ENCODE measurements around the gene NEMP2. TPM values are rescaled to one million over a fixed set of nuclear protein-coding genes. Genes with fewer than 3 reads are reported as not detected.

Gene NEMP2
- 10 to 100 TPM; 10.7 to 14.4 (median 13.0) TPM for polyA plus RNA-seq (ENCODE audit: insufficient read length in 4 of 4)

- peak in 3 of 4 donors; percentile 51 to 67 (median 59) for DNase-seq (ENCODE audit: low read depth in 4 of 4, low spot score in 3 of 4)
Measured at GRCh38 chr2:190534310-190535120, at the start of gene NEMP2. NEMP2 (minus strand) TSS chr2:190534722; CDS start chr2:190534655, 67 bp downstream.

- DNase-seq (ENCODE audit: low read depth in 4 of 4, low spot score in 3 of 4) = no peak
Measured at GRCh38 chr2:190583507-190584337, 49.2 kb upstream of the NEMP2 start.

DNA sequence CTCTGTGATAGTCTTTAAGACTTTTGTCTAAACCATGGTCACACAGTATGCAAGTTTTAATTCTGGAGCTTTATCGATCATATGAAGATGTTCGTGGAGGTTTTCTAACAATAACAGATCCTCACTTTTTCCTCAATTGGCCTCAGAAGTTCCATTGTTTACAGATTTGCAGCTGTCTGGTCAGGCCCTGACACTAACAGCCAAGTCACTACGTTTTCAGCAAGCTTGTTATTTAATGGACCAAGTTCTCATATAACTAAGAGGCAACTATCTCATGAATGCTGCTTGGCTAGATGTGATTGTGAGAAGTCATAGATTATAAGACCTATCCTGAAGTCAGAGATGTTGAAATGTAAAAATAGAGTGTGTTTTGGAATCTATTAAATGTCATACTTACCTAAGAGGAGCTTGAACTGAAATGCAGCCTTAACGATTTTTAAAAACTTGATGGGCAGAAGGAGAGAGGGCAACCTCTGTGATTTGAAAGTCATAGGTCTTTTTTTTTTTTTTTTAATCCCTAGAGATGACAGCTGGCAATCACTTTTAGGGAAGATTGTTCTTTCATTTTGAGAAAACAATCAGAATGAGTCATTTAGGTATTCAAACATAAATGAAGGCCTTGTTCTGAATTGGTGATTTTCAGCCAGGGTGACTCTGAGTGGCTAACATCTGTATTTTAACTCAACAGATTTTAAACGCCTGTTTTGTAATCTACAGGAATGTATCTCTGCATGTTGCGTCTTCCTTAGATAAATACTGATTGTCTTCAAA lies 48.4 kb upstream of the NEMP2 start:
- no peak for DNase-seq (ENCODE audit: low read depth in 4 of 4, low spot score in 3 of 4)

GRCh38 chr2:190582019-190582418 lies 47.5 kb upstream of the NEMP2 start:
- no peak for DNase-seq (ENCODE audit: low read depth in 4 of 4, low spot score in 3 of 4)

DNA sequence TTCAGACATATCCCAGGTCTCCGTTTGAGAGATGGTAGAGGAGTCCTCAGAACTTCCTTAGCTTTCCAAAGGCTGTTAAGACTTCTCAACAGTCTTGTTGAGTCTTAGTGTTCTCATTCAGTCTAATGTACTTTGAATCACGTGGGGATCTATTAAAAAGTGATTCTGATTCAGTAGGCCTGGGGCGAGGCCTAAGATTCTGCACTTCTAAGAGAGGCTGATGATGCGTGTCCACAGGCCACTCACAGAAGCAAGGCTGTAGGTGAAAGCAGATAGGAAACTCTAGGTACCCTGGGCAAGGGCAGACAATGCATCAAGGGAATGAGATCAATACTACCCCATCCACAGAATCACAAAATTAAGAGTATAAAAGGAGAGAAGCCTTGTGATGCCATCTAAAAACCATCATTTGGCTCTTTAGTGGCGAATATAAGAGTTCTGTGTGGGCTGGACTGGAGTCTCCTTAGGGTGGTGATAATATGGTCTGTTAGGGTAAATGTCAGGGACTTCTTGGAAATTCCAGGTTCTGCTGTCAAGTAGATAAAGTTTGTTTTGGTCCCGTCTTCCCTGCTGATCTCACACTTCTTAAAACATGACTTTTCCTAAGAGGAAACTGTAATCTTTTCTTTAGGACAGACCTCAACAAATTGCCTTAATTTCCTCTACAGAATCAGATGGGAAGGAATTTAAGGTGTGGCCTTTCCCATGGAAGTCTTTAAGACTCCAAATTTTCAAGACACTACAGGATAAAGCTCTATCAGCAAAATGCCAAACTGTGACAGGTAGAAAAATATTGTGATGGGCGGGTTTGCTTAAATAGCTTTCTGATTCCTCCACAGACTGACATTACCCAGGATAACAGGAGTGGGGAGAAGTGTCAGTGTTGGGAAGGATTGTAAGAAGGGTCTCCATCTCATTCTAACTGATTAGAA lies 45.7 kb upstream of the NEMP2 start:
- no peak for DNase-seq (ENCODE audit: low read depth in 4 of 4, low spot score in 3 of 4)

DNA sequence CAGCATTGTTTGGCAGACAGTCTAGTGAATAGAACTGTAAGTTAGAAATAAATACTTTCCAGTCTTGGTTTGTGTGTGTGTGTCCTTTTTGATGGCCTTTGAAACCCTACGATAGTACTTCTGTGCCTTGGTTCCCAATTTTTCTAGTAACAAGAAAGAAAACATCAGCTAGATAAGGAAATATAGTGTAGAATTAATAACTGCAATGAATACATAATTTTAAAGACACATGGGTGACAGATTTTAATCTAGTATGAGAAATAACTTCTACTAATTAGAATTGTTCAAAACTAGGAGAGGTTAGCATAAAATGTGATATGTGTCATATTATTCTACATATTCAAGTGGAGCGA lies 44.5 kb upstream of the NEMP2 start:
- DNase-seq (ENCODE audit: low read depth in 4 of 4, low spot score in 3 of 4) = no peak

GRCh38 chr2:190578158-190579057 lies 43.9 kb upstream of the NEMP2 start:
- no peak for DNase-seq (ENCODE audit: low read depth in 4 of 4, low spot score in 3 of 4)

GRCh38 chr2:190576573-190576972 lies 42.1 kb upstream of the NEMP2 start:
- no peak for DNase-seq (ENCODE audit: low read depth in 4 of 4, low spot score in 3 of 4)

GRCh38 chr2:190575263-190575662 lies 40.7 kb upstream of the NEMP2 start:
- DNase-seq (ENCODE audit: low read depth in 4 of 4, low spot score in 3 of 4) = no peak

DNA sequence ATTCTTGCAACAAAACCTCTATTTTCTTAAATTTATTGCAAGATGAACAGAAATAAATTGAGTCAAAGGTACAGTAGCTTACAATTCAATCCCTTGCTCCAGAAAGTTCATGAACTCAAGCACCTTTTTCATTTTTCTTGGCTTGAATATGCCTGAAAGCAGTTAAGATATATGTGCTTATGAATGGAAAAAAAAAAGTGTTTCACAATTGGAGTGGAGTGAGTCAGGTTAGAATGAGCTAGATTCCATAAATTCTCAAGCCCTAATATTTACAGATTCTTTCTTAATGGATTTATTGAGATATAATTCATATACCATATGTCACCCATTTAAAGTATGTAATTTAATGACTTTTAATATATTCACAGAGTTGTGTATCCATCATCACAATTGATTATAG lies 39.6 kb upstream of the NEMP2 start:
- no peak for DNase-seq (ENCODE audit: low read depth in 4 of 4, low spot score in 3 of 4)

DNA sequence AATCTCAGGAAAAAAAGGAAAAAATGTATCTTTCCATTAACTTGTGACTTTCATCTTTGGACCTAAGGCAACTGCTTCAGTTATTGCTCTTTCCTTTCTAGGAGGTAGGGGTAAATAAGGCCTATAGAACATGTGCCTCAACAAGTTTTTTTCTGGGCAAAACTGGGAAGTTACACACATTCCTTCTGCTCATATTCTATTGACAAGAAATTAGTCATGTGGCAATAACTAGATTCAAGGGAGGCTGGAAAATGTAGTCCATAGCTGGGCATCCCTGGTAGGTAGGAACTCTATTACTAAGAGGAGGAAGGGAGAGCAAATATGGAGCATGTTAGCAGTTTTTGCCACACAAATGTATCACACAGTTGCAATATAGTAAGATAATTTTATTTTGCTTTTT lies 37.7 kb upstream of the NEMP2 start:
- DNase-seq (ENCODE audit: low read depth in 4 of 4, low spot score in 3 of 4) = no peak

DNA sequence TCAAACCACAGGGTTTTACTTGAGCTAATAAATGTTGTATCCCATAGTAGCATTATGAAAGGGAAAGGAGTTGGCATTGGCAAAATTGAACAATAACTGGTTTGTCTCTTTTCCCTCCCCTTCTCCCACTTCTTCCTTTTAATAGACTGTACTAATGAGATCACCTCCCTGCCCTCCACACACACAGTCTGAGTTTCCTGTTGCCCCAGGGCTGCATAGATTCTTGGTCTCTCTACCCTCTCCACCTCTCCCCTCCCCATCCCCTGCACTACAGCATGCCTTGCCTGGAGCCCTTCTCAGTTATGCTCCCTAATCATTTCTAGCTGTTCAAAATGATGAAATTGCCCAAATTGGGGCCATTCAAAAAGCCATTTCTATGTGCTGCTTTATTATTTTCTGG lies 37.2 kb upstream of the NEMP2 start:
- DNase-seq (ENCODE audit: low read depth in 4 of 4, low spot score in 3 of 4) = no peak

DNA sequence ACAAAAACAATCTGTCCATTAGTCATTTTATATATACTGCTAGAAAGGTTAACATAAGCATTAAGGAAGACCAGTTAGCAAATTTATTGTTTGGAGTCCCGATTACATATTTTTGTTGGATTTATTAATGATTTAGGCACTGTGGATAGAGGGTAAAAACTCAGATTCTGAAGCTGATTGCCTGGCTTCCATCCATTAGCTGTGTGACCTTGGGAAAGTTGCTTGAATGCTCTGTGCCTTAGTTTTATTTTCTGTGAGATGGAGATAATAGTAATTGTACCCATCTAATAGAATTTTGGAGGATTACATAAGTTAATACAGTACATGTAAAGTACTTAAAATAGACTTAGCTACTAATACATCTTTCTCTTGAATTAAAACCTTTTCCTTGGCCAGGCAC lies 36.3 kb upstream of the NEMP2 start:
- DNase-seq (ENCODE audit: low read depth in 4 of 4, low spot score in 3 of 4) = no peak

GRCh38 chr2:190569994-190570755 lies 35.7 kb upstream of the NEMP2 start:
- no peak for DNase-seq (ENCODE audit: low read depth in 4 of 4, low spot score in 3 of 4)

GRCh38 chr2:190564838-190565237 lies 30.3 kb upstream of the NEMP2 start:
- no peak for DNase-seq (ENCODE audit: low read depth in 4 of 4, low spot score in 3 of 4)

DNA sequence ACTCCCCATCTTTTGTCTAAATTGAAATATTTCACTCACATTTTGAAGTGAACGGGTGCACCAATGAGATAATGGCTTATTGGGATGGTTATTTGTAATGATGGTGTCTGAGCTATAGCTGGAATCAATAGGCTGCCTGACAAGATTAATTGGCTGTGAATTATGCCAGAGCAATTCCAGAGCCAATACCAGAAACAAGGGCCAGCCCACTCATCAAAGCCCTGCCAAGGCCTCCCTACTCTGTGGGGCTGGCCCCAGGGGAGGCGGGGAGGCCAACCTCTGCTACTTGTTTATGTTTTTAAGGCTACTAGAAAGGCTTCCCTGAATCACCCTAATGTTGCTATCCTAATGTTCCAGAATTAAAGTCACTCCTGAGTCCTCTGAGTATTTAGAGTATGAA lies 29.1 kb upstream of the NEMP2 start:
- DNase-seq (ENCODE audit: low read depth in 4 of 4, low spot score in 3 of 4) = no peak

DNA sequence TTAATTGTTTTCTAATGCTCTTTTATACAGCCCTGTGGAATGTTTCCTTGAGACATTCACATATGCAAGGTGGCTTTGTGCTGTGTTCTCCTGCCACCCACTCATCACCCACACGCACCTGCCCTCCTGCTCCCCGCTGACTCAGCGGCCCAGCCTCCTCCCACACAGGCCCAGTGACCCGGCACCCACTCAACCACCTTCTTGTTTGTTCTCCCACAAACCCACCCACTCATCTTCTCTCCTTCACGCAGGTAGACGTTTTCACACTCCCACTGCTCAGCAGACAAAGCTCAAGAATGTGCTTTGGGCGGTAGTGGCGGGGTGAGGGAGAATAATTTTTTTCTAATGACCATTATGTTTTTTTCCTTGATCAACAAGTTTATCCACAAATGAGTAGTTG lies 28.6 kb upstream of the NEMP2 start:
- DNase-seq (ENCODE audit: low read depth in 4 of 4, low spot score in 3 of 4) = no peak

DNA sequence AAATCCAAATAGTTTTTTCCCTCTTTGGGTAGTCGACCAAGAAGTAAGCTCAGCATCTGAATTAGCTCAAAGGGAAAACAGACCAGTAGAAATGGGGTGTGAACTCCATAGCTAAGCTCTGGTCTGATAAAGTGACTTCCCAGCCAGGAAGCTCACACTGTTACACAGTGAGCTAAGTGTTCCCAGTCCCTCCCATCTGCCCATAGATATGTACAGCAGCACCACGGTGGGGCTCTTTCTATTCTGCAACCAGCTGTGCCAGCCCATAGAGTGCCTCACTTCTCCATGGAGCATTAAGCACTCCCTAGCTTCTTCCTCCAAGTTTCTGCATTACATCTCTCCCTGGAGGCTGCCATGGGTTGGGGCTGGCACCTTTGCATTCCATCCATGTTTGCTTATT lies 27.6 kb upstream of the NEMP2 start:
- DNase-seq (ENCODE audit: low read depth in 4 of 4, low spot score in 3 of 4) = no peak
